ENCODE results near the gene LRRC73.
"Not testable (repeated sequence)": the region's sequence is repeated elsewhere in the genome, so short reads cannot be mapped to it uniquely, and the experiment has no call there.

LRRC73 gene

GRCh38 chr6:43461936-43462335, 48.2 kb downstream of the LRRC73 start:
- Histone ChIP-seq H3K36me3 (ENCODE audit: insufficient read depth, low read length) (no peaks in the 10 kb centered on the region), H3K4me3 (ENCODE audit: low read depth, low read length) (no peak overlapping the region), H3K27me3 (ENCODE audit: insufficient read depth, low read length) (peaks cover 12% of the 10 kb centered on the region), H3K27ac (ENCODE audit: low read depth, low read length) (no peak overlapping the region), H2AFZ (ENCODE audit: low read length, unreplicated experiment) (no peak overlapping the region), H3K79me2 (ENCODE audit: control insufficient read depth, insufficient read depth, low read length, unreplicated experiment) (no peaks in the 10 kb centered on the region), H3K4me1 (ENCODE audit: control insufficient read depth, insufficient read depth, low read length, unreplicated experiment) (peaks cover 9% of the 10 kb centered on the region)

DNA sequence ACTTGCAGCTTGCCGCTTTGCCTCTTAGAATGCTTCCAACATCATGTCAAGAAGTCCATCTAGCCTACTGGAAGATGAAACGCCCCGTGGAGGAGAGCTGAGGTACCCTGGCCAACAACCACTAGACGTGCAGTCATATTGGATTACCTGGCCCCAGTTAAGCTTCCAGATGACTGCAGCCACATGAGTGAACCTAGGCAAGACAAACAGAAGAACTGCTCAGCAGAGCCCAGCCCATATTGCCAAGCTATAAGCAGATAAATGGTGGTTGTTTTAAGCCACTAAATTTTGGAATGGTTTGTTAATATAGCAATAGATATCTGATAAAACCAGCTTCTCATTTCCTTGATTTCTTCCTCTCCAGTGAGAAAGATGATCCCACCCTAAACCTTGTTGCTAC, 50.1 kb downstream of the LRRC73 start:
- peaks cover 22% of the 10 kb centered on the region for H3K27me3 ChIP-seq (ENCODE audit: insufficient read depth, low read length)
- no peaks in the 10 kb centered on the region for H3K36me3 ChIP-seq (ENCODE audit: insufficient read depth, low read length)
- no peaks in the 10 kb centered on the region for H3K4me1 ChIP-seq (ENCODE audit: control insufficient read depth, insufficient read depth, low read length, unreplicated experiment)
- H3K79me2 ChIP-seq (ENCODE audit: control insufficient read depth, insufficient read depth, low read length, unreplicated experiment): no peaks in the 10 kb centered on the region
- no peak overlapping the region for H3K4me3 ChIP-seq (ENCODE audit: low read depth, low read length)
- no peak overlapping the region for H2AFZ ChIP-seq (ENCODE audit: low read length, unreplicated experiment)
- H3K27ac ChIP-seq (ENCODE audit: low read depth, low read length): no peak overlapping the region

DNA sequence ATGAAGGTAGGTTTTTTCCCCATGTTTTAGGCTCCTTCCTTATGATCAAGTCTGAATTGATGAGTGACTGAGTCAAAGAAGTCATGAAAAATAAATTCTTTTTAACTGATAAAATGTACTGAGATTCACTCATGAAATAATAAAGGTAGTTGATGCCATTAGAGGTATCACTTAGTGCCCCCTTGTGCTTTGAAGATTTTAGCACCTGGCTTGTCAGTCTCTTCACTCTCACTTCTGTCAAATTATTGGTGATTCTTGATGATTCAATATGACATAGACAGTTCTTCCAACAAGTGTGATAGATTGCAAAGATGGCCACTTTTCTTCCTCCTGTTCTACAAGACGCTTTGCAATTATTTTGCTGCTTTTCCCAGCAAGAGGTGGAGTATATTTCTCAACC, 50.6 kb downstream of the LRRC73 start:
- Histone ChIP-seq H3K79me2 (ENCODE audit: control insufficient read depth, insufficient read depth, low read length, unreplicated experiment) (no peaks in the 10 kb centered on the region), H3K36me3 (ENCODE audit: insufficient read depth, low read length) (no peaks in the 10 kb centered on the region), H3K27me3 (ENCODE audit: insufficient read depth, low read length) (peaks cover 22% of the 10 kb centered on the region), H3K4me1 (ENCODE audit: control insufficient read depth, insufficient read depth, low read length, unreplicated experiment) (no peaks in the 10 kb centered on the region), H3K4me3 (ENCODE audit: low read depth, low read length) (no peak overlapping the region), H3K27ac (ENCODE audit: low read depth, low read length) (no peak overlapping the region), H2AFZ (ENCODE audit: low read length, unreplicated experiment) (no peak overlapping the region)

DNA sequence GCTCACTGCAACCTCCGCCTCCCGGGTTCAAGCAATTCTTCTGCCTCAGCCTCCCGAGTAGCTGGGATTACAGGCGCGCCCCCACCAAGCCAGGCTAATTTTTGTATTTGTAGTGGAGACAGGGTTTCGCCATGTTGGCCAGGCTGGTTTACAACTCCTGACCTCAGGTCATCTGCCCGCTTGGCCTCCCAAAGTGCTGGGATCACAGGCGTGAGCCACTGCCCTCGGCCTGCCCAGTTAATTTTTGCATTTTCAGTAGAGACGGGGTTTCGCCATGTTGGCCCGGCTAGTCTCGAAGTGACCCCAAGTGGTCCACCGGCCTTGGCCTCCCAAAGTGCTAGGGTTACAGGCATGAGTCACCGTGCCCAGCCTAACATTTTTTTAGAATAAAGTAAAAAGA, 52.0 kb downstream of the LRRC73 start:
- H3K4me1 ChIP-seq (ENCODE audit: control insufficient read depth, insufficient read depth, low read length, unreplicated experiment); H3K4me3 ChIP-seq (ENCODE audit: low read depth, low read length); H3K79me2 ChIP-seq (ENCODE audit: control insufficient read depth, insufficient read depth, low read length, unreplicated experiment); H3K27ac ChIP-seq (ENCODE audit: low read depth, low read length); H2AFZ ChIP-seq (ENCODE audit: low read length, unreplicated experiment); H3K36me3 ChIP-seq (ENCODE audit: insufficient read depth, low read length): not testable (repeated sequence)
- H3K27me3 ChIP-seq (ENCODE audit: insufficient read depth, low read length): peaks cover 20% of the 10 kb centered on the region

- no peaks in the 10 kb centered on the region for H3K4me1 ChIP-seq (ENCODE audit: control insufficient read depth, insufficient read depth, low read length, unreplicated experiment)
- H3K79me2 ChIP-seq (ENCODE audit: control insufficient read depth, insufficient read depth, low read length, unreplicated experiment): no peaks in the 10 kb centered on the region
- peaks cover 16% of the 10 kb centered on the region for H3K27me3 ChIP-seq (ENCODE audit: insufficient read depth, low read length)
- H3K36me3 ChIP-seq (ENCODE audit: insufficient read depth, low read length): no peaks in the 10 kb centered on the region
- no peak overlapping the region for H3K27ac ChIP-seq (ENCODE audit: low read depth, low read length)
- H2AFZ ChIP-seq (ENCODE audit: low read length, unreplicated experiment): no peak overlapping the region
- H3K4me3 ChIP-seq (ENCODE audit: low read depth, low read length): no peak overlapping the region
Observed at GRCh38 chr6:43457643-43458042, 52.5 kb downstream of the LRRC73 start.
